T-helper 1 cell treated with Interleukin-12 subunit alpha and Interleukin-12 subunit beta and Interleukin-4 antibody, amounts not matched to agents 30 ng/mL and 1 ng/mL, for 36 hours (primary cell): Measurements from ENCODE around the gene DCC. TPM values are rescaled to one million over a fixed set of nuclear protein-coding genes. Genes with fewer than 3 reads are reported as not detected.

Experiments used
- intact Hi-C: fragments of 100-400 bp; cut with micrococcal nuclease; formaldehyde crosslinking; loops from one replicate; pipeline ENCODE4 v1.15.1; 2024
- total RNA-seq: library from RNA; stranded (reverse); gene quantifications from 2 replicates; pipeline ENCODE4 v1.2.3, GENCODE V29; 2022

The DCC gene
- total RNA-seq, 1 donor from 2014 or later: not detected

DNA sequence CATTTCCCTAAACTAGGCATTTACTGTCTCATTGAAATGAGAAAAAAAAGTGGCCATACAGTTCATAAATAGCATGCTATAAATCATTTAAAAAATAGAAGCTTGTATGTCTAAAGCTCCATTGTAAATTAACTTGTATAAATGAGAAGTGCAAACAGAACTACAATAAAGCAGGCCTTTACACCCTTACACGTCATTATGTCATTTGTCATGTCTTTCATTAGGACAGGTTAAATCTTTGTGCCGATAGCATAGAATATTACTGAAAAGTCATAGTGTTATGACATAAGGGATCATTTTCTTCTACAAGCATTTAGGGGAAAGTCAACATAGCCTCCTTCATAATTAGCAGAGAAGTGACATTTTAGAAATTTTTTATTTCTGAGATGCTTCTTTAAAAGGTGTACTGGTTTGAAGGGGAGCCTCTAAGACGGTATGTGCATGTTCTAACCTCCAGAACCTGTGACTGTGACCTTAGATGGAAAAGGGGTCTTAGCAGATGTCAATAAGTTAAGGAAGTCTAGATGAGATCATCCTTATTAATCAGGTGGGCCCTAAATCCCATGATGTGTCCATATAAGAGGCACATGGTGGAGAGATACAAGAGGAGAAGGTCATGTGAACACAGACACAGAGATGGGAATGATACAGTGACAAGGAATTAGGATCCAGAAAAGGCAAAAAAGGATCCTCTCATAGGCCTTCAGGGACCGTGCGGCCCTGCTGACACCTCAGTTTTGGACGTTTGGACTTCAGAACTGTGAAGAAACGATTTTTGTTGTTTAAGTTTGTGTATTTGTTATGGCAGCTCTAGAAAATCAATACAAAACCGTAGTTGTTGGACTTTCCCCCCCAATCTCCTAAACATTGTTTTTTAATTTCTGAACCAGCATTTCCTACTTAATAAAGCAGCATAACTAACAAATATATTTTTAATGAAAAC, 1020.8 kb downstream of the DCC start:
- intact Hi-C loops: no loop called here

DNA sequence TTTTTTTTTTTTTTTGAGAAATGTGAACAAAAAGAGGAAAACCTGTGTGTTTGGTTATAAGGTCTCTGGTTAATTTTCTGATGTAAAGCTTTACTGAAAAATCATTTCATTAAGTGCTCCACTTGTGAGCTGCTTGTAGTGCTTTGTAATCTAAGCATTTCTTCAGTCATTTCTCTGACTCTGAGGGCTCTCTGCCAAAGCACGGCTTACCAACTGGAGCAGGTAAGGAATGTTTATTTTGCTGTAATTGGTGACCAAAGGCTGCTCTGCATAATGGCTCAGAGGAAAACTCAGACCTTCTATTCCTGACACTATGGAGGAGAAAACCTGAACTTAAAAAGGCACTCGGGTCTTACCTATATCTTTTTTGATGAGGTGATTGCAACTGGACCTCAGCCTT, 1035.6 kb downstream of the DCC start:
- intact Hi-C loops: no loop called here

- intact Hi-C loops: no loop called here
Observed at GRCh38 chr18:53380063-53380639, 1040.2 kb downstream of the DCC start.

DNA sequence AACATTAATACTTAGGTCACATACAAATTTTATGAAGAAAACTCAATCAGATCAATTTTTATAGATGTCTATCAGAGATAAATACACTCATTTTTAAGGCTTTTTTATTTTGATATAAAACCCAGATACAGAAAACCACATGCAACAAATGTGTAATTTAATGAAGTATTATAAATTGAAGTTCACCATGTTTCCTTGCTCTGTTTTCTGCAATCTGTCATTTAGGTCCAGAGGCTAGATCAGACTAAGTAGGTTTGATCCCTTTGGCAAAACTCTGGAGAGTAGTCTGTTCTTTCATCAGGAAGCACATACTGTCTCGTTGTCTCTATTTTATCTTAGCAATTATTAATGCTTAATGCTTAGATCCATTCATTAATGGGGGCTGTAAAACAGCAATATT, 1042.9 kb downstream of the DCC start:
- intact Hi-C loops: no loop called here

DNA sequence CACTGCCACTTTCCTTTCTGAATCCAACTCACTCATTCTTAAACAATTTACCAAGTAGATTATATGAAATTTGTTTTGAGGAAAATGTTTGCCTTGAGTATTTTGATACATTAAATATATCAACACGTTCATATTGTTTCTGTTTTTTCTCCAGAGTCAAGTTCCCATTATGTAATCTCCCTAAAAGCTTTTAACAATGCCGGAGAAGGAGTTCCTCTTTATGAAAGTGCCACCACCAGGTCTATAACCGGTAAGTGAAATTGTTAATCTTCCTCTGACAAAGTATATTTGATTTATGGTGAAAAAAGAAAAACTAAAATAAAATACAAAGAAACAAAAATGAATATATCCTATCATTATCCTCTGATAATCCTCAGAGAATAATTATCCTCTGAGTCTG, 1045.9 kb downstream of the DCC start:
- intact Hi-C loops: no loop called here

GRCh38 chr18:53387581-53387980, 1047.6 kb downstream of the DCC start:
- intact Hi-C loops: no loop called here

DNA sequence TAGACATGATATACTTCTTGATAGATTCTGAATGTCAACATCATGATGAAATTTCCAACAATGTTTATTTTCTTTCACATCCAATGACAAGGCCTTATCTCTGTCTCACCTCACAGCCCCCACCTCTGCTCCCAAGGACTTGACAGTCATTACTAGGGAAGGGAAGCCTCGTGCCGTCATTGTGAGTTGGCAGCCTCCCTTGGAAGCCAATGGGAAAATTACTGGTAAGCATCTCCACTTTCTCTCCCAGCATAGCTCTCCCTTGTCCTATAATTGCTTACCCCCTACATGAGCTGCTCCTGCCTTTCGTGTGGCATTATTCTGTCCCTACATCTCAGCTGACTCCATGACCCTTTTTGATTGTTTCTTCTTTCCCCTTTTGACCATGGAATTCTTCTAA, 1062.7 kb downstream of the DCC start:
- intact Hi-C loops: no loop called here

DNA sequence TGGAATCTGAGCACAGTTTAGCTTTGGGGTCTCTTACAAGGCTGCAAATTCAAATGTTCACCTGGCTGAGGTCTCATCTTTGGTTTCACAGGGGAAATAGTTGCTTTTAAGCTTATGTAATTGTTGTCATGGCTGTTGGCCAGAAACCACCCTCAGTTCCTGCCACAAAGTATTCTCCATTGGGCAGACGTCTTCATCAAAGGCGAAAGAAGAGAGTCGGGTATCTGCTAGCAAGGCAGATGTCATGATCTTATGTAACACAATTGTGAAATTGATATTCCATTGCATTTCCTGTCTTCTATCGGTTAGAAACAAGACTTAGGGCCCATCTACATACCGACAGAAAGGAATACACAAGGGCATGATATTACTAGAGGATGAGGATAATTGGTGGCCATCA, 1068.3 kb downstream of the DCC start:
- intact Hi-C loops: no loop called here

DNA sequence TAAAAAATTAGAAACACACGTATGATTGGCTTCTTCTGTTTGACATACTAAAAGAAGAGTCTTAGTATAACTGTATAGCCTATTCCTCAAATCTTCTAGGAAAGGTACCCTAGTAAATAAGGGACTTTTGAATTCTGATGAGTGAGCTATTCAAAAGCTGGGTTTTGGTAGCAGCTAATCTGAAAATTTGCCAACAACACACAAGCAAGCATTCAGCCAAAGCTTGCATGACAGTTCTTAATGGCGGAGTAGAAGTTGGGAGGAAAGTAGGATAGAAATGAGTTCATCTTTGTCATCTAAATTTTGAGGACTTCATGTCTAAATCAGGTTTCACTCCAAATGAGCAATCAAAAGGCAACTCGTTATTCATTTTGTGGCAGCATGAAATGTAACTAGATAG, 1071.5 kb downstream of the DCC start:
- intact Hi-C loops: no loop called here

DNA sequence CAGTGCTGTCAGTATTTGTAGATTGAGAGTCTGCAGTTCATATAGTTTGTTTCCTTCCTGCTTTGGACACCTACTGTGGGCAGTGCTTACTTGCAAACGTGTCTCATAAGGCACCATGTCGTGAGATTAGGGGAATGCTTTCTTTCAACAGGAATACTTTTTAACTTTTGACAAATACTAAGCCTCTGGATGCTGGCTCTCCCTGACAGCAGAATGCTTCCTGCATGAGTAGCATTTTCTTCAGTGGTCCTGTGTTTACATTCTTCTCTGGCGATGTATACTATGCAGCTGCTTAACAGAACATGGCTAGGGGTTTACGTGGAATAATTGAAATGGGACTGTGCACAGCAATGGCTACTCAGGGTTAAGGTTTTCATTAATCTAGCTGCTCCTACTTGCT, 1077.0 kb downstream of the DCC start:
- intact Hi-C loops: no loop called here

GRCh38 chr18:53421869-53422268, 1081.9 kb downstream of the DCC start:
- intact Hi-C loops: no loop called here

GRCh38 chr18:53422896-53423295, 1082.9 kb downstream of the DCC start:
- intact Hi-C loops: no loop called here

DNA sequence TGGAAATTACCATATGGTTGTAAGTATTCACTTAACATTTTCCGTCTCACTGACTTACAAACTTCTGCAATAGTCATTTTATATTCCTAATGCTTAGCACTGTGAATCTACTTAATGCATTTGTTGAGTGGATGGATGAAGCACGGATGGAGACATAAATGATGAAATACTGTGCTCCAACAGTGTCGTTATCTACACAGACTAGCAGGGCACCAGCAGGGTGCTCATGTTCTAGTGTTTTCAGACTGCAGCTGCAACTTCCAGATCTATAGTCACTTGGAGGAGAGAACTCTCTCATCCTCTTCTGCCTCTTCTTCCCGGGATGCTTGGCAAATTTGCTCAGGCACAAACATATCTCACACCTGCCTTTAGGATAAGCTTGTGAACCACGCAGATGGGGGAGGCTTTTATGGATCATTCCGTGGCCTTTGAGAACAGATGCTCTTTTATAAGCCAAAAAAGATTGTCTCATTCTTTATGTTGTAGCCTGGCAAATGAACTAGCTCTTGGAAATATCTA, 1086.7 kb downstream of the DCC start:
- intact Hi-C loops: loop anchor here (5.0 kb wide), 1 partner anchor 836 kb away; no protein-coding TSS in a partner anchor

- intact Hi-C loops: no loop called here
Observed at GRCh38 chr18:53441761-53442414, 1101.9 kb downstream of the DCC start.

GRCh38 chr18:53442415-53442783, 1102.4 kb downstream of the DCC start:
- intact Hi-C loops: no loop called here

GRCh38 chr18:53443336-53443735, 1103.3 kb downstream of the DCC start:
- intact Hi-C loops: no loop called here

DNA sequence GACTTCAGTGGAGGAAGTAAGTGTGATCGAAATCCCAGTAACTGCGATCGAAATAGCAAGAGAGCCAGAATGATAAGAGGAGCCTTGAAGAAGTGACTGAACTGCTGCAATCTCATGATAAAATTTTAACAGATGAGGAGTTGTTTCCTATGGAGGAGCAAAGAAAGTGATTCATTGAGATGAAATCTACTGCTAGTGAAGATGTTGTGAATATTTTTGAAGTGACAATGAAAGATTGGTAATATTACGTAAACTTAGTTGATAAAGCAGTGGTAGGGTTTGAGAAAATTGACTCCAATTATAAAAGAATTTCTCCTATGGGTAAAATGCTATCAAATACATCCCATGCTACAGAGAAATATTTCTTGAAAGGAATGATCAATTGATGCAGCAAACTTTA, 1103.8 kb downstream of the DCC start:
- intact Hi-C loops: no loop called here

- intact Hi-C loops: no loop called here
Observed at GRCh38 chr18:53451902-53452301, 1111.9 kb downstream of the DCC start.

- intact Hi-C loops: no loop called here
Observed at GRCh38 chr18:53457068-53457467, 1117.1 kb downstream of the DCC start.

DNA sequence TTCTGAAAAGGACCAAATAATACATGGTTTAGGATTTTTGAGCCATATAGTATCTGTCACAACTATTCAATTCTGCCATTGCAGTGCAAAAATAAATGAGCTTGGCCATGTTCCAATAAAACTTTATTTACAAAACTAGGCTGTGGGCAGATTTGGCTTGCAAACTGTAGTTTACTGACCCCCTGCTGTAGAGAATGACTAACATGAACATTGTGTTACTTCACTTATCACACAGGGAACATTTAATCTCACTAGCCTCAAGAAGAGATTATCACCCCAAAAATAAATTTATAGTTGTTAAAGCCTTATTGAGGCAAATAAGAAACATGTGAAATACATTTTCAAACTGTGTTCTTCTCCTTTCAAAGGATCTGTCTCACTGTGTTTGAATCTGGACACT, 1118.3 kb downstream of the DCC start:
- intact Hi-C loops: no loop called here

DNA sequence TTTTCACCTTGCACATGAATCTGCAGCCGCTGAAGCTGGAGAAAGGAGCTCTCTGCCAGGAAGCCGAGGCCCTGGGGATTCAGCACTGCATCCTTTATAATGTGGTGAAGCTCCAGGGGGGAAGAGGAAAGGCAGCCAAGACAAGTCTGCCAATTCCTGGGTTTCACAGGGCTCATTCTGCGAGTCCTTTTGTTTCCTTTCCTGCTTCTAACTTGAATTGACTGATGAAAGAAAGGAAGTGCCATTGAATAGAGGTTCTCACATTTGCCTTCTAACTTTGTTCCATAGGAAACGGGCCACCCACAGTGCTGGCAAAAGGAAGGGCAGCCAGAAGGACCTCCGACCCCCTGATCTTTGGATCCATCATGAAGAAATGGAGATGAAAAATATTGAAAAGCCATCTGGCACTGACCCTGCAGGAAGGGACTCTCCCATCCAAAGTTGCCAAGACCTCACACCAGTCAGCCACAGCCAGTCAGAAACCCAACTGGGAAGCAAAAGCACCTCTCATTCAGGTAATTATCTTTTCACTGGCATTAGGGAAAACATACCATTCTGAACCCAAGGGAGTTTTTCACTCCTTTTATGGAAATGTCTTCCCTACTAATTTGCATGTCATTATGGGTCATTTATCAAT, 1119.1 kb downstream of the DCC start:
- intact Hi-C loops: no loop called here

GRCh38 chr18:53467756-53468155, 1127.8 kb downstream of the DCC start:
- intact Hi-C loops: no loop called here
